ENCODE measurements around the gene NUFIP1. TPM values are rescaled to one million over a fixed set of nuclear protein-coding genes. Genes with fewer than 3 reads are reported as not detected.

NUFIP1 gene
- total and polyA plus RNA-seq, 2 of the 8 experiments (the other 6 are each of a cell fraction or from before 2014, with no cell fraction given): 4.6 to 16.6 TPM

DNA sequence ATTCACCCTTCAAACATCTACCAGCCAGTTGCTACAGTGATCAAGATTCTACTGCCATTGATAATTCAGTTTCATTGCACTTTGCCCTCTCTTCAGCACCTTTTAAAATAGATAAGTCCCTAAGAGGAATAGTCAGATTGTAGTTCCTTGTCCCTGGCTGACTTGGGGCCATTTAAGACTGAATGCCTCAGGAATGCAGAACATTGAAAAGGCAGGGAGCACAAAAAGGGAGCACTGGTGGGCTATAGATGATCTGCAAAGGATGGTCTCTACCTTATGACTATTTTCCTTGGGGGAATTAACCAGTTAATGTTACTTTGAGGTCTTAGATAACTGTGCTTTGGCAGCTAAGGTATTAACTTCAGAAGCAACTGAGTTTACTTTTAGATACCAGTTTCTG, 46.9 kb upstream of the NUFIP1 start:
- H3K27ac ChIP-seq (ENCODE audit: low read depth, low read length): no peak overlapping the region
- H3K9me3 ChIP-seq (ENCODE audit: insufficient read depth in 2 of 2, low read depth in 1 of 2, low read length in 1 of 2): no peaks in the 10 kb centered on the region
- no peaks in the 10 kb centered on the region for H3K4me1 ChIP-seq (replicated peaks in 1 of 4; ENCODE audit: control insufficient read depth in 3 of 4, insufficient read depth in 4 of 4, low read length in 3 of 4)
- no peak for FAIRE-seq
- peaks cover 0 to 1% (median 0%) of the 10 kb centered on the region in 4 experiments; a peak in 1 of 7 replicates for H3K27me3 ChIP-seq (replicated peaks in 1 of 4; ENCODE audit: control insufficient read depth in 3 of 4, extremely low read depth in 1 of 4, insufficient read depth in 3 of 4, low read length in 3 of 4)
- H2BK120ac ChIP-seq (replicated peaks; ENCODE audit: low read depth, low read length): no peak overlapping the region
- no peaks in the 10 kb centered on the region for H3K23me2 ChIP-seq (ENCODE audit: low read depth, low read length)
- H3K79me2 ChIP-seq (ENCODE audit: control insufficient read depth in 1 of 2, insufficient read depth in 2 of 2, low read length in 2 of 2): no peaks in the 10 kb centered on the region
- H3K14ac ChIP-seq (ENCODE audit: insufficient read length): no peak overlapping the region
- H3K36me3 ChIP-seq (ENCODE audit: control insufficient read depth in 2 of 4, insufficient read depth in 4 of 4, low read length in 3 of 4): peaks cover 0 to 4% (median 2%) of the 10 kb centered on the region in 4 experiments; a peak in 2 of 8 replicates
- H4K20me1 ChIP-seq (replicated peaks in 1 of 2; ENCODE audit: control insufficient read depth in 1 of 2, insufficient read depth in 2 of 2, low read length in 2 of 2): no peaks in the 10 kb centered on the region
- no peak overlapping the region for H3K4me2 ChIP-seq (ENCODE audit: insufficient read depth in 1 of 2, low read depth in 2 of 2, low read length in 2 of 2)
- H2BK15ac ChIP-seq (ENCODE audit: low read length): no peak overlapping the region
- no peak overlapping the region for H4K91ac ChIP-seq (replicated peaks; ENCODE audit: insufficient read length, low read length)
- no peak overlapping the region for H2BK5ac ChIP-seq (ENCODE audit: low read depth, low read length)
- no peak overlapping the region for H4K8ac ChIP-seq (ENCODE audit: extremely low read depth, insufficient read depth, low read length)
- H3K79me1 ChIP-seq (ENCODE audit: low read depth, low read length): no peaks in the 10 kb centered on the region
- no peak overlapping the region for H3K4me3 ChIP-seq (ENCODE audit: extremely low read depth in 1 of 4, insufficient read depth in 2 of 4, low read depth in 3 of 4, low read length in 4 of 4)
- H3K56ac ChIP-seq (replicated peaks; ENCODE audit: insufficient read length, low read depth, low read length): no peak overlapping the region
- no peak overlapping the region for H3K23ac ChIP-seq (ENCODE audit: insufficient read length)
- H3K18ac ChIP-seq (ENCODE audit: extremely low read depth, low read length): no peak overlapping the region
- H3K9ac ChIP-seq (replicated peaks in 1 of 4; ENCODE audit: extremely low read depth in 1 of 4, low read depth in 3 of 4, low read length in 3 of 4): no peak overlapping the region
- H2AK5ac ChIP-seq (ENCODE audit: low read depth, low read length): no peak overlapping the region
- no peak for TF ChIP-seq EZH2 (IDR thresholded peaks at IDR 0.05; ENCODE audit: low read depth, low read length, severe bottlenecking)
- TF ChIP-seq, protein P1, sequence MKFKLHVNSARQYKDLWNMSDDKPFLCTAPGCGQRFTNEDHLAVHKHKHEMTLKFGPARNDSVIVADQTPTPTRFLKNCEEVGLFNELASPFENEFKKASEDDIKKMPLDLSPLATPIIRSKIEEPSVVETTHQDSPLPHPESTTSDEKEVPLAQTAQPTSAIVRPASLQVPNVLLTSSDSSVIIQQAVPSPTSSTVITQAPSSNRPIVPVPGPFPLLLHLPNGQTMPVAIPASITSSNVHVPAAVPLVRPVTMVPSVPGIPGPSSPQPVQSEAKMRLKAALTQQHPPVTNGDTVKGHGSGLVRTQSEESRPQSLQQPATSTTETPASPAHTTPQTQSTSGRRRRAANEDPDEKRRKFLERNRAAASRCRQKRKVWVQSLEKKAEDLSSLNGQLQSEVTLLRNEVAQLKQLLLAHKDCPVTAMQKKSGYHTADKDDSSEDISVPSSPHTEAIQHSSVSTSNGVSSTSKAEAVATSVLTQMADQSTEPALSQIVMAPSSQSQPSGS (IDR thresholded peaks at IDR 0.05; ENCODE audit: low read length): no peak
- no peak for TF ChIP-seq TEAD4 (IDR thresholded peaks at IDR 0.05; ENCODE audit: low read depth, low read length)
- no peak for TF ChIP-seq GTF2F1 (IDR thresholded peaks at IDR 0.05; ENCODE audit: borderline replicate concordance, low read depth, low read length)
- no peak for TF ChIP-seq EP300 (IDR thresholded peaks at IDR 0.05; ENCODE audit: borderline replicate concordance in 1 of 2, low read depth in 2 of 2, low read length in 2 of 2)
- TF ChIP-seq SP1 (IDR thresholded peaks at IDR 0.05; ENCODE audit: low read depth, low read length): no peak
- no peak for TF ChIP-seq HDAC2 (IDR thresholded peaks at IDR 0.05; ENCODE audit: borderline replicate concordance in 1 of 2, low read depth in 2 of 2, low read length in 2 of 2)
- no peak for TF ChIP-seq CTBP2 (IDR thresholded peaks at IDR 0.05; ENCODE audit: borderline replicate concordance, insufficient read depth, insufficient read length, low read length)
- TF ChIP-seq GABPA (IDR thresholded peaks at IDR 0.05; ENCODE audit: borderline replicate concordance, insufficient read depth, low read length): no peak
- H3K4ac ChIP-seq (replicated peaks; ENCODE audit: insufficient read length, low read depth, low read length): no peak overlapping the region
- no peak overlapping the region for H2AFZ ChIP-seq (ENCODE audit: low read length)
- H2BK20ac ChIP-seq (ENCODE audit: low read length): no peak overlapping the region
- ChIA-PET POLR2A (ENCODE audit: partially characterized antibody) (no interaction called here), CTCF (ENCODE audit: partially characterized antibody) (interaction anchor here (0.6 kb wide), 1 partner anchor 164 kb away, joined by 3 read pairs; no protein-coding TSS in a partner anchor)
- no peak for DNase-seq (ENCODE audit: low read depth in 1 of 2, low spot score in 2 of 2)
- no peak overlapping the region for H2BK12ac ChIP-seq (ENCODE audit: low read depth, low read length)
- H4K5ac ChIP-seq (ENCODE audit: insufficient read length, low read depth, low read length): no peak overlapping the region
